GM12801 (cell line): ENCODE results near the gene COL4A2.

Experiments
- TF ChIP-seq, protein P1 (sequence below): IDR thresholded peaks from one replicate; pipeline ENCODE4 v1.5.1; 2011; ENCODE audit warnings: control low read depth; ENCODE audit not compliant: insufficient read length; ENCODE audit errors: extremely low read depth

Gene COL4A2

GRCh38 chr13:110498327-110498726 lies 191.2 kb downstream of the COL4A2 start:
- TF ChIP-seq, protein P1, sequence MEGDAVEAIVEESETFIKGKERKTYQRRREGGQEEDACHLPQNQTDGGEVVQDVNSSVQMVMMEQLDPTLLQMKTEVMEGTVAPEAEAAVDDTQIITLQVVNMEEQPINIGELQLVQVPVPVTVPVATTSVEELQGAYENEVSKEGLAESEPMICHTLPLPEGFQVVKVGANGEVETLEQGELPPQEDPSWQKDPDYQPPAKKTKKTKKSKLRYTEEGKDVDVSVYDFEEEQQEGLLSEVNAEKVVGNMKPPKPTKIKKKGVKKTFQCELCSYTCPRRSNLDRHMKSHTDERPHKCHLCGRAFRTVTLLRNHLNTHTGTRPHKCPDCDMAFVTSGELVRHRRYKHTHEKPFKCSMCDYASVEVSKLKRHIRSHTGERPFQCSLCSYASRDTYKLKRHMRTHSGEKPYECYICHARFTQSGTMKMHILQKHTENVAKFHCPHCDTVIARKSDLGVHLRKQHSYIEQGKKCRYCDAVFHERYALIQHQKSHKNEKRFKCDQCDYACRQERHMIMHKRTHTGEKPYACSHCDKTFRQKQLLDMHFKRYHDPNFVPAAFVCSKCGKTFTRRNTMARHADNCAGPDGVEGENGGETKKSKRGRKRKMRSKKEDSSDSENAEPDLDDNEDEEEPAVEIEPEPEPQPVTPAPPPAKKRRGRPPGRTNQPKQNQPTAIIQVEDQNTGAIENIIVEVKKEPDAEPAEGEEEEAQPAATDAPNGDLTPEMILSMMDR: no peak

GRCh38 chr13:110498765-110499164 lies 191.7 kb downstream of the COL4A2 start:
- TF ChIP-seq, protein P1: no peak

DNA sequence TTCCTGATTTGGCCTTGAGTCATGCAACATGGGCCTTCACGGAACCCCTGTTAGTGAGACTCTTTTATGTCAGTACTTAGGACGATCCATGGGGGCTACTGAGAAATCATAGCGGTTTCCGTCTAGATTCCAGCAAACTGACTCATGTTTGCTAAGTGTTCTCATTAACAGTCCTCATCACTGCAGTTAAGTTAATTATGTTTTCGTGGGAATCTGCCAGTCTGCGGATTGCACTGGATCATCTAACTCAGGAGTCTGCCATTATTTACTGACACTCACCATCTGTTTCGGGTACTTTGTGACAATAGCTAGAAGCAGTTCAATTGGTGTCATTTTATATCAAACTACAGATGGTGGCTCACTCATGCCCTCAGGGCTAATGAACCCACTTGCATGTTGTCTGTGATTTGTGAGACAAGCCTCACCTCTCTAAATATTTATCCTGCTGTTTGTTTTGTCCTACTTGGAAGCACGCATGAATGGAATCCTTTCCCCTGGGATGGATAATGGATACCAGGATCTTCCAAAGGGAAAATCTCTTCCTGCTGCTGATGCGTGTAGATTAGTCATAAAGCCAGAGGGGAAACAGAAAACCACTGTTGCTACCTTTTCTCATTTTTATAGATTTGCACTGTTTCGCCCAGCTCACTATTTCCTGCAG lies 192.7 kb downstream of the COL4A2 start:
- TF ChIP-seq, protein P1: no peak

- TF ChIP-seq, protein P1: no peak
Measured at GRCh38 chr13:110500341-110500740, 193.3 kb downstream of the COL4A2 start.

- TF ChIP-seq, protein P1: no peak
Measured at GRCh38 chr13:110501188-110501587, 194.1 kb downstream of the COL4A2 start.

- TF ChIP-seq, protein P1: no peak
Measured at GRCh38 chr13:110503037-110503901, 196.2 kb downstream of the COL4A2 start.

DNA sequence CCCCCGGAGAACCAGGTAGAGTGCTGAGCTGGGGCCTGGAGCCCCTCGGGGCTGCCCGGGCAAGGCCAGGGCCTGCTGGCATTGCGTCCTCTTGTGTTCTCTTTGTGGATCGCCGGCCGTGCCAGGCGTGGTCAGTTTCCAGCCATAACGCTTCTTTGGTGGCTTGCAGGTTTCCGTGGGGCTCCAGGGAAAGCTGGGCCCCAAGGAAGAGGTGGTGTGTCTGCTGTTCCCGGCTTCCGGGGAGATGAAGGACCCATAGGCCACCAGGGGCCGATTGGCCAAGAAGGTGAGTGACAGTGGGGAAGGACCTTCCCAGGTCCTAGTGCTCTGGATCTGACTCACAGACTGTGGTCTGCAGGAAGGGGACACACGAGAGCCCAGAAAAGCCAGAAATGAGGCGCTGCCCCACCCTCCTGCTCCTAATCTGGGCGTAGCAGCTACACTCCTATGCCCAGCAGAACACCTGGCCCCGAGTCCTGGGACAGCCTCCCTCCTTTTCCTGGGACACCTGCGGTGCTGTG lies 197.0 kb downstream of the COL4A2 start:
- TF ChIP-seq, protein P1: no peak
